ENCODE data around the gene TTC17. TPM values are rescaled to one million over a fixed set of nuclear protein-coding genes. Genes with fewer than 3 reads are reported as not detected.
"Not testable (repeated sequence)": the region's sequence is repeated elsewhere in the genome, so short reads cannot be mapped to it uniquely, and the experiment has no call there.

The TTC17 gene, protein sequence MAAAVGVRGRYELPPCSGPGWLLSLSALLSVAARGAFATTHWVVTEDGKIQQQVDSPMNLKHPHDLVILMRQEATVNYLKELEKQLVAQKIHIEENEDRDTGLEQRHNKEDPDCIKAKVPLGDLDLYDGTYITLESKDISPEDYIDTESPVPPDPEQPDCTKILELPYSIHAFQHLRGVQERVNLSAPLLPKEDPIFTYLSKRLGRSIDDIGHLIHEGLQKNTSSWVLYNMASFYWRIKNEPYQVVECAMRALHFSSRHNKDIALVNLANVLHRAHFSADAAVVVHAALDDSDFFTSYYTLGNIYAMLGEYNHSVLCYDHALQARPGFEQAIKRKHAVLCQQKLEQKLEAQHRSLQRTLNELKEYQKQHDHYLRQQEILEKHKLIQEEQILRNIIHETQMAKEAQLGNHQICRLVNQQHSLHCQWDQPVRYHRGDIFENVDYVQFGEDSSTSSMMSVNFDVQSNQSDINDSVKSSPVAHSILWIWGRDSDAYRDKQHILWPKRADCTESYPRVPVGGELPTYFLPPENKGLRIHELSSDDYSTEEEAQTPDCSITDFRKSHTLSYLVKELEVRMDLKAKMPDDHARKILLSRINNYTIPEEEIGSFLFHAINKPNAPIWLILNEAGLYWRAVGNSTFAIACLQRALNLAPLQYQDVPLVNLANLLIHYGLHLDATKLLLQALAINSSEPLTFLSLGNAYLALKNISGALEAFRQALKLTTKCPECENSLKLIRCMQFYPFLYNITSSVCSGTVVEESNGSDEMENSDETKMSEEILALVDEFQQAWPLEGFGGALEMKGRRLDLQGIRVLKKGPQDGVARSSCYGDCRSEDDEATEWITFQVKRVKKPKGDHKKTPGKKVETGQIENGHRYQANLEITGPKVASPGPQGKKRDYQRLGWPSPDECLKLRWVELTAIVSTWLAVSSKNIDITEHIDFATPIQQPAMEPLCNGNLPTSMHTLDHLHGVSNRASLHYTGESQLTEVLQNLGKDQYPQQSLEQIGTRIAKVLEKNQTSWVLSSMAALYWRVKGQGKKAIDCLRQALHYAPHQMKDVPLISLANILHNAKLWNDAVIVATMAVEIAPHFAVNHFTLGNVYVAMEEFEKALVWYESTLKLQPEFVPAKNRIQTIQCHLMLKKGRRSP
- 115 TPM for total RNA-seq

DNA sequence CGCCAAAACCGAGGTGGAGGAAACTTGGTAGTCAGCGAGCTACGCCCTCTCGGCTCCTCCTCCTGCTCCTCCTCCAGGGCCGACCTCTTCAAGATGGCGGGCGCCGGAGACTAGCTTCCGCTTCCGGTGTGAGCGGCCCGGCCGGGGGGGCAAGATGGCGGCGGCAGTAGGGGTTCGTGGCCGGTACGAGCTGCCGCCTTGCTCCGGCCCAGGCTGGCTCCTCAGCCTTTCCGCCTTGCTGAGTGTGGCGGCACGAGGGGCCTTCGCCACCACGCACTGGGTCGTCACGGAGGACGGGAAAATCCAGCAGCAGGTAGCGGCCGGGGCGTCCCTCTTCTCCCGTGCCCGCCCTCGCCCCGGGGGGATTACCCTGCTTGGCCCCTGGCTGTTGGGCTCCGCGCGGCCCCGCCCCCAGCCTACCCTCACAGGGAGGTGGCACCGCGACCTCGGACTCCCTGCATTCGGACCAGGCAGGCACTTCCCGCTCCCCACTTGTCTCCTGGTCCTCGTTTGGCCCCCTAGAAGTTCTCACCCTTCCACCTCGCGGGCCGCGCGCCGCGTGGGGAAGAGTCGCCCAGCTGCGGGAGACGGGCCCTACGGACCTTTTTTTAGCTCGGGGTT lies at the start of gene TTC17:
Gene TTC17, plus strand, starts transcription at position 120 of the 621 bp plus-strand sequence. Its CDS starts 35 bp downstream, at position 155.
- DNase-seq (ENCODE audit: low spot score) (peak; percentile 96), ATAC-seq (peak; percentile 100)
- intact Hi-C loops (cut with DNase I), result no loop called here

DNA sequence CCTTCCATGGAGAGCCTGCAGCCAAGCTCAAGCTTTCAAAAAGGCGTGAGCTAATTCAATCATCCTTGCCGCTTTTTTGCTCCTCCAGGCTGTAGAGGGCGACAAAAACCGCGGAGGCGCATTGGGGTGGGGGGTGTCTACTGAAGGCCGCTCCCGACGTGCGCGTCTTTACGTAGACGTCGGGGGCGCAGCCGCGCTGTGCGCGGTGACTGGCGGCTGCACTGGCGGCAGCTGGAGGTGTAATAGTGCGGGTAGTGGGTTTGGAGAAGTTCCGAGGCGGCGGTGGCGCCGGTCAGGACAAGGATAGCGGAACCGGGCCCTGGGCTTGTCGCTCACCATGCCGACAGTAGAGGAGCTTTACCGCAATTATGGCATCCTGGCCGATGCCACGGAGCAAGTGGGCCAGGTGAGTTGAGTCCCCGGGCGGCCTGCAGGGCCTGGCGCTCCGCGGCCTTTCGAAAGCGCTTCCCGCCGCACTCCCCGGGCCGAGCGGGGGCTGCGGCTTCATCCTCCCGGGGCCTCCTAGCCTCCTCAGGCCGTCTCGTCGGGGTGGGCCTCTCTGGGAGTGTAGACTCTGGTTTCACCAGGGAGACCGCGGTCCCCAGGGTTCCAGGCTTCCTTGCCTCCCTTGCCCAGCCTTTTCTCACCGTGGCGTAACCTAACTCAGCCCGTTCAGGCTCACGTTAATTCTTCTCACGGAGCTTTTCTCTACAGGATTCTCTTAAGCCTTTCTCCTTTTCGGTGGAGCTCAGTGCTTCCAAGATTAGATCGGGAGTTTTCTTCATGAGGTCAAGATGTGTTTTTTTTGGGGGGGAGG lies 46.7 kb upstream of the TTC17 start, which contains the start of gene API5:
Gene API5, plus strand, starts transcription at position 206 of the 817 bp plus-strand sequence. Its CDS starts 132 bp downstream, at position 338.
- DNase-seq (ENCODE audit: low spot score), result peak; percentile 92
- peak; percentile 99 for ATAC-seq
- intact Hi-C loops (cut with DNase I), result no loop called here

DNA sequence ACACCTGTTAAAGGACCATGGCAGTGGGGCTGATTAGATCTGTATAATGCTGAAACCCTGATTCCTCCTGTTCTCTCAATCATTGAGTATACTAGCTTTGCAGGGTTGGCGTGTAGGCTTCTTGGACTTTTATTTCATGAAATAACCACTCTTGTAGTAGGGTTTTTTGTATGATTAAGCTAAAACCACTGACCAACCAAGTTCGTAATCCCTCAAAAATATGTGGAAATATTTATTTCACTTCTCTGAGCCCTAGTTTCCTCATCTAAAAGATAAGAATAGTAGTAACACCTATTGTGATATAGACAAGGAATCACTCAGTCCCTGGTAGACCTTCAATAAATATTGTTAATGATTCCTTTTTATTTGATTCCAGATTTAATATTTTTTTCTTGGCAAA lies 42.8 kb upstream of the TTC17 start:
- DNase-seq (ENCODE audit: low spot score) (no peak), ATAC-seq (no peak)
- intact Hi-C loops (cut with DNase I), result no loop called here

DNA sequence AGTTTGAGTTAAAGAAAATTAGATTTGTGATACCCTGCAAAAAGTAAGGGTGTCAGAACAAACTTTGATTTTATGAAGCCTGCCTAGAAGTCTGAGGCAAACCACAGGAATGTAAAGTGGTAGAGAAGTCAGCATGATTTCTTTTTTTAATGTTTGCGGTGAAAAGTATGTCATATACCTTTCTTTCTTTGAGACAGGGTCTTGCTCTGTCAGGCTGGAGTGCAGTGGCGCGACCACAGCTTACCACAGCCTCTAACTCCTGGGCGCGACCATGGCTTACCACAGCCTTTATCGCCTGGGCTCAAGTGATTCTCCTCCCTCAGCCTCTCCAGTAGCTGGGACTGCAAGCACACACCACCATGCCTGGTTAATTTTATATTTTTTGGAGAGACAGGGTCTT lies 42.3 kb upstream of the TTC17 start:
- DNase-seq (ENCODE audit: low spot score), result no peak
- ATAC-seq, result no peak
- intact Hi-C loops (cut with DNase I), result no loop called here

DNA sequence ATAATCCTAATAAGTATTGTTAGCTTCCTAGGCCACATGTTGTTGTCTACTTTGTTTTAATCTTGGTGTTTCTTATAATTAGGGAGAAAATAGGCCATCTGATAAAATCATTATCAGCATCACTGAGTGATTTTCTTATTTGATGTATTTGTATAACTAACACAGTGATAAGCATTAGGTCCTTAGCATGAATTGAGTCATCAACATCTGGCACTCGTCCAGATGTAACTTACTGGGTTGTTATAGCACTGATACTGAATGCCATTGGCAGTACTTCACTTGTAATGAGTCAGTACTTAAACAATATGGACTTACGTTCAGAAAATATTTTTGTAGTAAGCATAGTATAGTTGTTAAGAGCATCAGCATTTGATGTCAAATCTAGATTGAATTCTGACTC lies 30.7 kb upstream of the TTC17 start:
- intact Hi-C loops (cut with DNase I), result no loop called here
- DNase-seq (ENCODE audit: low spot score) (no peak), ATAC-seq (no peak)

DNA sequence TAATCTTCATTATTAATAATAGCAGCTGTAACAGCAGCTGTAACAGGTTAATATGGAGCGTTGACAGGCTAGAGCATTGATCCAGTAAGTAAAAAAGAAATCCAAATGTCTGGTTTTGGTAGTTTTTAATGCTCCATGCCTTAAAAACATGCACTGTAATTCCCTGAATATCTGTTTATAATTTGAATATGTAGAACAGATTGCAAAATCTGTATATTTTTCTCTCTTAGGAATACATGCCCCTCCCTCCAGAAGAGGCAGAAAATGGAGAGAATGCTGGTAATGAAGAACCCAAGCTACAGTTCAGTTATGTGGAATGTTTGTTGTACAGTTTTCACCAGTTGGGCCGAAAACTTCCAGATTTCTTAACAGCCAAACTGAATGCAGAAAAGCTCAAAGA lies 30.2 kb upstream of the TTC17 start:
- intact Hi-C loops (cut with DNase I), result no loop called here
- ATAC-seq (no peak), DNase-seq (ENCODE audit: low spot score) (no peak)

DNA sequence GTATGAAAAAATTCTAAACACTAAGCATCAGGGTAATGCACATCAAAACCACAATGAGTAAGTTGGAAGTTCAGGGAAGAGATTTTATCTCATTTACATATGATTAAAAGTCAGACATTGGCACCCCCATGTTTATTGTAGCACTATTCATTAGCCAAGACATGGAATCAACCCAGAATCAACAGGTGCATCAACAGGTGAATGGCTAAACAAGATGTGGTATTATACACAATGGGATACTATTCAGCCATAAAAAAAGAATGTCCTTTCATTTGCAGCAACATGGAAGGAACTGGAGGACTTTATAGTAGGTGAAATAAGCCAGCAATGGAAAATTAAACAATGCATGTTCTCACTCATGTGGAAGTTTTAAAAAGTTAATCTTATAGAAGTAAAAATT lies 17.6 kb upstream of the TTC17 start:
- no peak for DNase-seq (ENCODE audit: low spot score)
- intact Hi-C loops (cut with DNase I), result no loop called here
- no peak for ATAC-seq

DNA sequence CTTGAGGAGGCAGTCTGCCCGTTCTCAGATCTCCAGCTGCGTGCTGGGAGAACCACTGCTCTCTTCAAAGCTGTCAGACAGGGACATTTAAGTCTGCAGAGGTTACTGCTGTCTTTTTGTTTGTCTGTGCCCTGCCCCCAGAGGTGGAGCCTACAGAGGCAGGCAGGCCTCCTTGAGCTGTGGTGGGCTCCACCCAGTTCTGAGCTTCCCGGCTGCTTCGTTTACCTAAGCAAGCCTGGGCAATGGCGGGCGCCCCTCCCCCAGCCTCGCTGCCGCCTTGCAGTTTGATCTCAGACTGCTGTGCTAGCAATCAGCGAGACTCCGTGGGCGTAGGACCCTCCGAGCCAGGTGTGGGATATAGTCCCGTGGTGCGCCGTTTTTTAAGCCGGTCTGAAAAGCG lies 7.3 kb upstream of the TTC17 start:
- DNase-seq (ENCODE audit: low spot score); intact Hi-C loops (cut with DNase I); ATAC-seq: not testable (repeated sequence)

DNA sequence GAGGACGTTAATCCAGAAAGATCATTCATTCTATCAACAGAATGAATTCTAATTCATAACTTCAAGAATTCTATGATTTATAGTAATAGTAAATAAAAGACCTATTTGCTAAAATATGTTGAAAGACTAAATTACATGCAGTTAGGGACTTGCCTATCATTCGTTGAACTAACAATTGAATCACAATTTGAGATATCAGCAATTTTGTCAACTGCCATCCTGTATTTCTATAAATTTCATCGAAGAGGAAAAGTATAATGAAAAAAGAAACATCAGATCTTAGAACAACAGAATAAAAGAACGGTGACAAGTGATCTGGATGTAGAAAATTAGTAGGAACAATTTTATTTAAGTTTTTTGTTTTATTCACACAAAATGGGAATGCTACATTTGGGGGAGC lies 4.4 kb upstream of the TTC17 start:
- intact Hi-C loops (cut with DNase I), result no loop called here
- ATAC-seq, result no peak

DNA sequence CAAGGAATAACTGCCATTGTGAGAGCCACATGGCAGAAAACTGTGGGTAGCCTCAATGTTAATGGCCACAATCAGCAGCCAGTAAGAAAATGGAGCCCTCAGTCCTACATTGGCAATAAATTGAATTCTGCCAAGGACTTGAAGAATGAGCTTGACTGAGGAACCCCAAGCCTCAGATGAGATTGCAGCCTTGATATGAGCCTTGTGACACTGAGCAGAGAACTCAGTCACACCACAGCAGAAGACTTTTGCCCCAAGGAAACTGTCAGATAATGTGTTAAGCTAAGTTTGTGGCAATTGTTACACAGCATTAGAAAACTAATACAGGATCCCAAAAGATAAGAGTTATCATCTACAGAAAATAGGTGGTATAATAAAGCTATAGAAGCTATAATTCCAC lies 2.4 kb upstream of the TTC17 start:
- intact Hi-C loops (cut with DNase I), result no loop called here
- ATAC-seq, result no peak

More for the DNA sequence above, 4.4 kb upstream of the TTC17 start:
- no peak for DNase-seq (ENCODE audit: low spot score)

DNA sequence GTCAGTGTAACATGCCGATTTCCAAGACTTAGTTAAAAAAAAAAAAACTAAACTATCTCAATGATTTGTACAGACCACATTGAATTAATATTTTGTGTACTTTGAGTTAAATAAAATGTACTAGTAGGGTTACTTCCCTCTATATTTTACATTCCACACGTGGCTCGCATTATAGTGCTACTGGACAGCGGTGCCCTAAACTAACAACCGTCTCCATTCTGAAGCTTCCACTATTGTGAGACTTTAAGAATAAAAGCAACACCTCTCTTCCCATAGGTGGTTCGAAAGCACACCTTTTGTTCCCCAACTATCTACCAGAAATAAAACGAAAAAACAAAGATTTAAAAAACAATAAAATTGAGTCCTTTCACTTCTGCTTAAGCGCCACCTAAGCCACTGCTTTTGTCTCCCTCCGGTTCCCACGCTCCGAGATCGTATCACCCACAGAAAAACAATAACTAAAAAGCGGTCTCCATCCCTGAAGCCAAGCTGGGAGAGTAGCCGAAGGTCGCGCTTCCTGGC lies 380 bp upstream of the TTC17 start:
- DNase-seq (ENCODE audit: low spot score) (no peak), ATAC-seq (peak; percentile 49)
- intact Hi-C loops (cut with DNase I), result no loop called here

More for the DNA sequence above, 2.4 kb upstream of the TTC17 start:
- DNase-seq (ENCODE audit: low spot score), result no peak

DNA sequence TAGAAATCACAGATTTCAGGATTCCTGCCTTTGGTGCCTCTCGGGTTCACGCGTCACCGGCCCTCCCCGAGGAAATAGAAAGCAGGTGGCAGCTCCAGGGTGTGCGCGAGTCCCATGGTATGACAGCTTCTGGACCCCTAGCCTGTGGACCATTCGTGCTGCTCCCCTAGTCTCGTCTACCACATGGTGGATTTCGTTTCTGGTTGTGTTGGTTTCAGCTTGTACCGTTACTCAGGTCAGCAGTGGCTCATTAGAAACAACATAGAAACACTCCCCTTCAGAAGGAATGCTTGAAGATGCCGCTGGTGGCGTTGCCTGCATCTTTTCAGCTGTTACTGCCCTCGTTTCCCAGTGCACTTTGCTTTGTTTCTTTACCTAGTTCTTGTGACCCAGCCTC lies 700 bp downstream of the TTC17 start:
- intact Hi-C loops (cut with DNase I), result no loop called here
- ATAC-seq (peak; percentile 31), DNase-seq (ENCODE audit: low spot score) (no peak)

DNA sequence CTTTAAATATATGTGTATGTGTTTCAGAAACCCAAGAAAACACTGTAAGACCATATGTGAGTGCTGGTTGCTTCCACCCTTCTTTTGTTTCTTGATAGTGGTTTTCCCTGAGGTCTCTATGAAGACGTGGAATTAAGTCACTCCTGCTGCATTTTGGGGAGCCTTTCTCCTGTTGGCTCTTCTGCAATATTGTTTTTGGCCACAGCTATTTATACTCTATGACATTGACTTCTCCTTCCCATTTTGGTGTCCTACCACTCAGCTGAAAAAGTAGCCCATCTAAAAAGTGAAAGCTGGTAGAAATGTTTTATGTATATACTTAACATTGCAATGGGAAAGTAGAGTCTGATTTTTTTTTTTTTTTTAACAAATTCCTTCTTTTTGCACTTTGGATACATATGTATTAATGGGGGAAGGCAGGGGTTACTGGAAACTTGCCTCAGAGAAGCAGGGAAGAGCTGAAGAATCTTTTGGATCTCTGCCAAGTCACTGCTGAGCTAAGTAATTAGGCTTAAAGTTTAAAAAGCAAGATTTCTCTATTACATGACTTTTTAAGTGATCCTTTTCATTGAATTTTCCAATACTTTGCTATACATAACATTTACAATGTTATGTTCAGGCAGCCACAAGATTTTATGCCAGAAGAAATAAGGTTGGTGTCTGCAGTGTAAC lies 1.8 kb downstream of the TTC17 start:
- no peak for ATAC-seq
- no peak for DNase-seq (ENCODE audit: low spot score)
- intact Hi-C loops (cut with DNase I), result no loop called here

DNA sequence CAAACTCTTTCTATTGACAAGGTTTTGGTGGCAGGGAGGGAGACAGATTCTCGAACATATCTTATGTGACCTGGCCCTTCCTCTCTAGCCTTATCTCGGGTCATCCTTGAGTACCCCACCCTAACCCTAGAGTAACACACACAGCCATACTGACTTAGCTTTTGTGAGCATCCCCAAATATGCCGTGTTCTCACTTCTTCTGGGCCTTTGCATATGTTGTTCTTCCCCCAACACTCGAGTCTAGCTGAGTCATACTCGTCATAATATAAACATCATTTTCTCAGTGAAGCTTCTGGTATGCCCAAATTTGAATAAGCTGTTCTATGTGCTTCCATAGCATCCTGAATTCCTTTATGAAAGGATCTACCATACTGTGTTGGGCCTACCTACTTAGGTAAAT lies 8.0 kb downstream of the TTC17 start:
- intact Hi-C loops (cut with DNase I), result no loop called here
- DNase-seq (ENCODE audit: low spot score) (no peak), ATAC-seq (no peak)

DNA sequence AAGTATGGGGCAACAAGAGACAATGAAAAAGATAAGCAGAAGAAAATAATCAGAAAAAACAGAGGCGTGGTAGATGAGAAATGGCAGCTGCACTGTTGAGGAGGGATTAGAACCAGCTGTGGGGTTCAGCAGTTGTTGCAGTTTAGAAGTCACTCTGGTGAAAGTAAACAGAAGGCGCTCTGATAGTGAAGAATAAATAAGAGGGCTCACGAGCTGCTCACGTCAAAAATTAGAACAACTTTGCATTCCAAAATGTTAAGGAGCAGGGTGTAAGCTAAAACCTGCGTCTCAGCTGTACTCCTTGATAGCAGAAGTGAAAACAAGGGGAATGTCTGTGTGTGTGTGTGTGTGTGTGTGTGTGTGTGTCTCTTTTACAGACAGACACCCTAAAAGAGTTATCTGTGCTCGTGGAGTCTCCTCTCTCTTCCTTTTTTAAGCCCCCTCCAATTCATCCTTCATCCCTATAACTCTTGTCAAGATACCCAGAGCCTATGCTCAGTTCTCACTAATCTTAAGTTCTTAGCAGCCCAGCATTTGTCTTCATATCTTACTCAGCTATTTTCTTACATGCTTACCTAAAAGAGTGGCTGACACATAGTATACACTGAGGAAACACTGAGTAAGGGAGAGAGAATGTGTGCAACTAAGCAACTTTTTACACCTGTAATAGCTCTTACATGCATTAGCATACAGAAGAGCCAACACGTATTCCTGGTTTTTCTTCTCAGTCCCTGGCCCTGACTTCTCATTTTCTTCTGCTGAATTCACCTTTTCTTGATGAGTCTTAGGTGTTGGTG lies 8.9 kb downstream of the TTC17 start:
- no peak for ATAC-seq
- intact Hi-C loops (cut with DNase I), result no loop called here
- DNase-seq (ENCODE audit: low spot score), result no peak

DNA sequence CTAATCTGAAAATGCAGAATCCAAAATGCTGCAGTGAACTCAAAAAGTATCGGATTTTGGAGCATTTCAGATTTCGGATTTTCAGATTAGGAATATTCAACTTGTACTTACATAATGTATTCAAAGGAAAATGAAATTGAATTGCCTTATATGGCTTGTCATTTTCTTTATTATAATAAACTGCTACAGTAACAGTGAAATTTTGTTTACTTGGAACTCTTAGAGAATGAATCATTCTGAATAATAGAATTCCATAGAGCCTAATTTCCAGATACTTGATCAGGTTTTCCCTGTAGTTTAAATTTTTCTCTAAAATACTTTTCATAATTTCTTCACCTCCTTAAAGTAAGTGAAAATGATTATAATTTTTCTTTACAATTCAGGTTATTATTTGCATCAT lies 17.3 kb downstream of the TTC17 start:
- intact Hi-C loops (cut with DNase I), result no loop called here
- ATAC-seq (no peak), DNase-seq (ENCODE audit: low spot score) (no peak)

DNA sequence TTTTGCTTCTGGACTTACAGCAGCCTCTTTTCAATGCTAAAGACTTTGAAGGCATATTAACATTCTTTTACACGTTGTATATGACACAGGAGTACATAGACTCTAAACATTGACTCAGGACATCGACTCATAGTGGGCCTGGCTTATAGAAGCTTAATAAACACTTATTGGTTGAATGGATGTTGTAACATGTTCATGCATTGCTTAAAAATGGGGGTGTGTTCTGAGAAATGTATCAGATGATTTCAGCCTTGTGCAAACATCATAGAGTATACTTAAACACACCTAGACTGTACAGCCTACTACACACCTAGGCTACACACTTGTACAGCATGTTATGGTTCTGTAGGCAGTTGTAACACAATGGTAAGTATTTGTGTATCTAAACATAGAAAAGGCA lies 17.9 kb downstream of the TTC17 start:
- DNase-seq (ENCODE audit: low spot score), result no peak
- ATAC-seq, result no peak
- intact Hi-C loops (cut with DNase I), result no loop called here
